ENCODE results near the gene ADCY5.
"Not testable (repeated sequence)": the region's sequence is repeated elsewhere in the genome, so short reads cannot be mapped to it uniquely, and the experiment has no call there.

The ADCY5 gene

GRCh38 chr3:123246866-123247265 lies 202.0 kb downstream of the ADCY5 start:
- Histone ChIP-seq H3K27ac (no peak overlapping the region), H3K4me3 (no peak overlapping the region)

GRCh38 chr3:123244128-123244527 lies 204.8 kb downstream of the ADCY5 start:
- H3K27ac ChIP-seq: no peak overlapping the region
- no peak overlapping the region for H3K4me3 ChIP-seq

- Histone ChIP-seq H3K27ac (no peak overlapping the region), H3K4me3 (no peak overlapping the region)
Measured at GRCh38 chr3:123239756-123240155, 209.1 kb downstream of the ADCY5 start.

- H3K27ac ChIP-seq, H3K4me3 ChIP-seq: not testable (repeated sequence)
Measured at GRCh38 chr3:123239186-123239585, 209.7 kb downstream of the ADCY5 start.

GRCh38 chr3:123236902-123237301 lies 212.0 kb downstream of the ADCY5 start:
- no peak overlapping the region for H3K27ac ChIP-seq
- H3K4me3 ChIP-seq: no peak overlapping the region

Measured in skin epidermis (tissue), 12 donors.